ENCODE data around the gene GKN2. TPM values are rescaled to one million over a fixed set of nuclear protein-coding genes. Genes with fewer than 3 reads are reported as not detected.

GKN2 gene
- total RNA-seq, 3 donors from 2014 or later, result not detected

DNA sequence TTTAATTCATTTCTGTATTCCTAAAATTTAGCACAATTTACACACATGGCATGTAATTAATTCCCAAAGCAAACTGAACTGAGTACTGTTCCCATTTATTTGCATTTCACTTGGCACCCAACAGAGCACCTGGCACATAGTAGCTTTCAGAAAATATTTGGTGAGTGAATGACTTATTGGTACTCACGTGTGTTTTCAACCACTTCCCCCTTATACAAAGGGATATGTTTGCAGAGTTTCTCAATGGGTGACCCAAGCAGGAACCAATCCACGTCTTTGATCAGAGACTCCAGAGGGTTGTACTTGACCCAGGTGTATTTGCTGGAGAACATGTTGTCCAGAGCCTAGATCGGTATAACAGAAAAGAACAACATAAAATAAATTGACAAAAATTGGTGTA, 6.6 kb downstream of the GKN2 start:
- H3K27ac ChIP-seq, result no peak overlapping the region
- H3K27me3 ChIP-seq, result no peaks in the 10 kb centered on the region
- H3K4me1 ChIP-seq, result no peaks in the 10 kb centered on the region
- no peak overlapping the region for H3K4me3 ChIP-seq
- intact Hi-C loops (cut with DNase I; ENCODE audit: low total_unique reads), result no loop called here
- no peaks in the 10 kb centered on the region for H3K9me3 ChIP-seq
- TF ChIP-seq POLR2A (IDR thresholded peaks at IDR 0.05), result no peak
- TF ChIP-seq, protein P1, sequence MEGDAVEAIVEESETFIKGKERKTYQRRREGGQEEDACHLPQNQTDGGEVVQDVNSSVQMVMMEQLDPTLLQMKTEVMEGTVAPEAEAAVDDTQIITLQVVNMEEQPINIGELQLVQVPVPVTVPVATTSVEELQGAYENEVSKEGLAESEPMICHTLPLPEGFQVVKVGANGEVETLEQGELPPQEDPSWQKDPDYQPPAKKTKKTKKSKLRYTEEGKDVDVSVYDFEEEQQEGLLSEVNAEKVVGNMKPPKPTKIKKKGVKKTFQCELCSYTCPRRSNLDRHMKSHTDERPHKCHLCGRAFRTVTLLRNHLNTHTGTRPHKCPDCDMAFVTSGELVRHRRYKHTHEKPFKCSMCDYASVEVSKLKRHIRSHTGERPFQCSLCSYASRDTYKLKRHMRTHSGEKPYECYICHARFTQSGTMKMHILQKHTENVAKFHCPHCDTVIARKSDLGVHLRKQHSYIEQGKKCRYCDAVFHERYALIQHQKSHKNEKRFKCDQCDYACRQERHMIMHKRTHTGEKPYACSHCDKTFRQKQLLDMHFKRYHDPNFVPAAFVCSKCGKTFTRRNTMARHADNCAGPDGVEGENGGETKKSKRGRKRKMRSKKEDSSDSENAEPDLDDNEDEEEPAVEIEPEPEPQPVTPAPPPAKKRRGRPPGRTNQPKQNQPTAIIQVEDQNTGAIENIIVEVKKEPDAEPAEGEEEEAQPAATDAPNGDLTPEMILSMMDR (IDR thresholded peaks at IDR 0.05), result no peak
- TF ChIP-seq POLR2AphosphoS5 (IDR thresholded peaks at IDR 0.05), result no peak
- no peaks in the 10 kb centered on the region for H3K36me3 ChIP-seq
- no peak for DNase-seq (ENCODE audit: low spot score in 2 of 2)

DNA sequence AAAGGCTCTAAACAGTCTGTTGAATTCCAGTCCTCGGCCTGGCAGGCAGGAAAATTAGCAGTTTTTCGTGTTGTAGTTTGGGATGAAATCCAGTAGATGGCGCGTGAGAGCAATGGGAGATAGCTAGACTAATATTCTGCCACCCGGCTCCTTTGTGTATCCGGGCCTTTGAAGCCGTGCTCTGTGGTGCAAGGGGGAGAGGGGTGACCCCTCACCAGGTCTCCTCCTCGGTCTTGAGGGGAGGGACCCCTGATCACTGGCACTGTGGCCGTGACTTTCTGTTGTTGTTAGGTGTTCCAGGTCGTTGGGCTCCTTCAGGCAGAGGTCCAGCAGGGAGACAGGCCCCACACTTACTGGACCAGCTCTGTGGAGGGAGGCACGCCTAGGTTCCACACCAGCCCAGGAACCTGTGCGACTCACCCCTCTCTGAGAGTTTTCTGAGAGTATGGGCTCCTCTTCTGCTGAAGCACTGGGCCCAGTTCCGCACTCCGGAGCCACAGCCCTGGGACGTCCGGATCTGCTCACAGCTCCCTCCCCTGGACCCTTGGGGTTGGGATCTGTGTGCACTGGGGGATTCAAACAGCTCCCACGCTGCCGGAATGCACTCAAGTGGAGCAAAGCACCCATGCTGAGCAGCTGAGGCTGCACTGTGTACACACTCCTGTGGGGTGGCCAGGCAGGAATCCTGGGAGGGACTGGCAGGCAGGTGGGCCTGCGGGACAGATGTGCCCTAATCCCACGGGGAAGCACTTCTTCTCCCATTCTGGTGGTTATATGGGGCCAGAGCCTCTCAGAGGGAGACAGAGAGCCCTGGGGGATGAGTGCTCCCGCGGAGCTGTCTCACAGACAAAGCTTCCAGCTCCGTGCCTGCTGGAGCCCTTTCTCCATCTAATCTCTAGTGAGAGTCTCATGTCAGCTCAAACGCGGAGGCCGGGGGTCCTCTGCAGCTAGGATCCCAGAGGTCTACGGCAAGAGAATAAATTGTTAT, 8.8 kb downstream of the GKN2 start:
- no peak for DNase-seq (ENCODE audit: low spot score in 2 of 2)
- no peaks in the 10 kb centered on the region for H3K9me3 ChIP-seq
- no peak overlapping the region for H3K4me3 ChIP-seq
- no peaks in the 10 kb centered on the region for H3K36me3 ChIP-seq
- H3K27ac ChIP-seq, result no peak overlapping the region
- no peaks in the 10 kb centered on the region for H3K4me1 ChIP-seq
- no peaks in the 10 kb centered on the region for H3K27me3 ChIP-seq
- intact Hi-C loops (cut with DNase I; ENCODE audit: low total_unique reads), result no loop called here
- no peak for TF ChIP-seq POLR2AphosphoS5 (IDR thresholded peaks at IDR 0.05)
- TF ChIP-seq, protein P1 (IDR thresholded peaks at IDR 0.05), result peak; percentile 44 to 79 (median 67)

DNA sequence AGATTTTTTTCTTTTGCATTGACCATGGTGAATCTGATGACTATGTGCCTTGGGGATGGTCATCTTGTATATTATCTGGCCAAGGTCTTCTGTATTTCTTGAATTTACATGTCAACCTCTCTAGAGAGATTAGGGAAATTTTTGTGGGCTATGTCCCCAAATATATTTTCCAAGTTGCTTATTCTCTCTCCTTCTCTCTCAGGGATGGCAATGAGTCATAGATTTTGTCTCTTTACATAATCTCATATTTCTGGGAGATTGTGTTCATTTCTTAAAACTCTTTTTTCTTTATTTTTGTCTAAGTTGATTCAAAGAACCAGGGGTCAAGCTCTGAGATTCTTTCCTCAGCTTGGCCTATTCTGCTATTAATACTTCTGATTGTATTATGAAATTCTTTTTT, 9.9 kb downstream of the GKN2 start:
- Histone ChIP-seq H3K4me3 (no peak overlapping the region), H3K27ac (no peak overlapping the region), H3K9me3 (no peaks in the 10 kb centered on the region), H3K36me3 (no peaks in the 10 kb centered on the region), H3K4me1 (no peaks in the 10 kb centered on the region), H3K27me3 (no peaks in the 10 kb centered on the region)
- intact Hi-C loops (cut with DNase I; ENCODE audit: low total_unique reads), result no loop called here
- no peak for TF ChIP-seq POLR2AphosphoS5 (IDR thresholded peaks at IDR 0.05)
- TF ChIP-seq, protein P1 (IDR thresholded peaks at IDR 0.05), result no peak
- no peak for TF ChIP-seq POLR2A (IDR thresholded peaks at IDR 0.05)
- DNase-seq (ENCODE audit: low spot score in 2 of 2), result no peak

DNA sequence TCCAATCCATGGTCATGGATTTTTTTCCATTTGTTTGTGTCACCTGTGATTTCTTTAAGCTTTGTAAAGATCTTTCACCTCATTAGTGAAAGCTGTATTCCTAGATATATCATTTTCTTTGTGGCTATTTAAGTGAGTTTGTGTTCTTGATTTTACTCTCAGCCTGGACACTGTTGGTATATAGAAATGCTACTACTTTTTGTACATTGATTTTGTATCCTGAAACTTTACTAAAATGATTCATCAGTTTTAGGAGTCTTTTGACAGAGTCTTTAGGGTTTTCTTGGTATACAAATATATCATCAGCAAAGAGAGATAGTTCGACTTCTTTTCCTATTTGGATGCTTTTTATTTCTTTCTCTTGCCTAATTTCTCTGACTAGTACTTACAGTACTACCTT, 12.3 kb downstream of the GKN2 start:
- Histone ChIP-seq H3K4me3 (no peak overlapping the region), H3K9me3 (no peaks in the 10 kb centered on the region), H3K36me3 (no peaks in the 10 kb centered on the region), H3K27ac (no peak overlapping the region), H3K27me3 (no peaks in the 10 kb centered on the region), H3K4me1 (no peaks in the 10 kb centered on the region)
- TF ChIP-seq POLR2AphosphoS5 (IDR thresholded peaks at IDR 0.05) (no peak), POLR2A (IDR thresholded peaks at IDR 0.05) (no peak)
- TF ChIP-seq, protein P1 (IDR thresholded peaks at IDR 0.05), result no peak
- intact Hi-C loops (cut with DNase I; ENCODE audit: low total_unique reads), result no loop called here
- DNase-seq (ENCODE audit: low spot score in 2 of 2), result no peak

DNA sequence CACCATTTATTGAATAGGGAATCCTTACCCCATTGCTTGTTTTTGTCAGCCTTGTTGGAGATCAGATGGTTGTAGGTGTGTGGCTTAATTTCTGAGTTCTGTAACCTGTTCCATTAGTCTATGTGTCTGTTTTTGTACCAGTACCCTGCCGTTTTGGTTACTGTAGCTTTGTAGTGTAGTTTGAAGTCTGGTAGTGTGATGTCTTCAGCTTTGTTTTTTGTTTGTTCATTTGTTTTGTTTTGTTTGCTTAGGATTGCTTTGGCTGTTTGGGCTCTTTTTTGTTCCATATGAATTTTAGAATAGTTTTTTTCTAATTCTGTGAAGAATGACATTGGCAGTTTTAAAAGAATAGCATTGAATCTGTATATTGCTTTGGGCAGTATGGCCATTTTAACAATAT, 12.7 kb downstream of the GKN2 start:
- Histone ChIP-seq H3K4me3 (no peak overlapping the region), H3K36me3 (no peaks in the 10 kb centered on the region), H3K27me3 (no peaks in the 10 kb centered on the region), H3K4me1 (no peaks in the 10 kb centered on the region), H3K9me3 (no peaks in the 10 kb centered on the region), H3K27ac (no peak overlapping the region)
- intact Hi-C loops (cut with DNase I; ENCODE audit: low total_unique reads), result no loop called here
- no peak for TF ChIP-seq POLR2AphosphoS5 (IDR thresholded peaks at IDR 0.05)
- no peak for TF ChIP-seq POLR2A (IDR thresholded peaks at IDR 0.05)
- TF ChIP-seq, protein P1 (IDR thresholded peaks at IDR 0.05), result no peak
- no peak for DNase-seq (ENCODE audit: low spot score in 2 of 2)
